Gastrocnemius medialis (tissue), 4 donors: ENCODE results near the gene SLCO3A1. TPM values are rescaled to one million over a fixed set of nuclear protein-coding genes. Genes with fewer than 3 reads are reported as not detected.

Source experiments
- ATAC-seq, 2 donors: fragments of 150-250 bp; one replicate each; pipeline ENCODE4 v1.9.1; 2016
- DNase-seq, 2 donors: peaks; one replicate each; pipeline ENCODE4 v3.0.0-alpha.2; 2019
- H3K27ac ChIP-seq, 4 donors: fragments of 200-600 bp; sonication (generic); 1 replicate in 1 of 4; 2 replicates in 3 of 4; pipeline ENCODE4 v1.5.1; 2016 to 2018; ENCODE audit warnings: mild to moderate bottlenecking in 2 of 4, moderate library complexity in 1 of 4
- H3K27me3 ChIP-seq, 3 donors: fragments of 200-600 bp; sonication (generic) in 2 of 3; 1 replicate in 1 of 3; 2 replicates in 2 of 3; pipeline versions ENCODE4 v1.5.1 to v1.6.0; 2016 to 2019; ENCODE audit warnings: mild to moderate bottlenecking in 1 of 3, moderate library complexity in 1 of 3
- H3K36me3 ChIP-seq, 2 donors: fragments of 200-600 bp; sonication (generic) in 1 of 2; one replicate each; pipeline ENCODE4 v1.5.1; 2017 to 2018
- H3K4me1 ChIP-seq, 2 donors: fragments of 200-600 bp; sonication (generic) in 1 of 2; one replicate each; pipeline ENCODE4 v1.5.1; 2016 to 2017; ENCODE audit warnings: mild to moderate bottlenecking in 2 of 2
- H3K4me3 ChIP-seq, 4 donors: fragments of 200-600 bp; sonication (generic) in 3 of 4; 1 replicate in 1 of 4; 2 replicates in 3 of 4; pipeline ENCODE4 v1.5.1; 2016 to 2019; ENCODE audit warnings: mild to moderate bottlenecking in 2 of 4
- H3K9me3 ChIP-seq, 3 donors: fragments of 200-600 bp; sonication (generic) in 2 of 3; 1 replicate in 1 of 3; 2 replicates in 2 of 3; pipeline ENCODE4 v1.5.1; 2016 to 2019
- POLR2A ChIP-seq, 2 donors: fragments of 450-650 bp; IDR thresholded peaks; one replicate each; pipeline ENCODE4 v1.6.1; 2017; ENCODE audit warnings: antibody characterized with exemption in 2 of 2, mild to moderate bottlenecking in 2 of 2, moderate library complexity in 2 of 2
- in situ Hi-C, 4 donors: fragments of 200-750 bp; cut with MboI; loops; one replicate each; pipeline versions ENCODE4 v1.15.0 to v1.8.0; 2017; ENCODE audit warnings: low sequenced_read_pairs in 4 of 4
- intact Hi-C: fragments of 100-400 bp; cut with DNase I; formaldehyde crosslinking; loops from one replicate; pipeline ENCODE4 v1.15.1; 2023; ENCODE audit warnings: low total_unique reads
- total RNA-seq, 4 donors: library from RNA; depleted of rRNA; stranded (reverse); fragments of >200 nt; gene quantifications; one replicate each; pipeline versions ENCODE4 v1.1.0 to v1.2.3, GENCODE V29; 2016
- TF ChIP-seq, protein P1 (sequence below), 5 experiments: fragments of 450-650 bp in 3 of 5; fragments of 200-600 bp in 2 of 5; sonication (generic) in 2 of 5; IDR thresholded peaks in 4 of 5; conservative IDR thresholded peaks in 1 of 5; 1 replicate in 4 of 5; 2 replicates in 1 of 5; pipeline ENCODE4 v1.5.1; 2016 to 2019; ENCODE audit warnings: antibody characterized with exemption in 5 of 5, mild to moderate bottlenecking in 3 of 5, moderate library complexity in 3 of 5

The SLCO3A1 gene
- total RNA-seq, 4 donors from 2014 or later = 1.3 to 3.6 (median 3.0) TPM

DNA sequence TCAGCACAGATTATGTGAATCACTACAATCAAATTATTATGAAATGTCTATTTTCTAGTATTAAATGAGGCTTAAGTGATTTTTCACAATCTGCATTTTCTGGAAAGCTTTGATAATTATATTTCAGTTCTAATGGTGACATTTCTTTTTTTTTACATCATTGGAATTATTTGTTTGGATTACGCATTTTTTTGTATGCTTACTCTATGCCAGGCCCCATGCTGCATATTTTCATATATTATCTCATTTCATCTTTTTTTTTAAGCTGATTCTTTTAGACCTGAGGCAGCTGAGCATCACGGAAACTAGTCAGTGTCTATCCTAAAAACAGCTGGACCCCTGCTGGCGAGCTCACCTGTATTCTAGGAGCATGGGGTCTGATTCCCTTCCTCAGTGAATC is 31.1 kb downstream of the SLCO3A1 start:
- no peak overlapping the region for H3K4me3 ChIP-seq
- no peaks in the 10 kb centered on the region for H3K9me3 ChIP-seq
- no peaks in the 10 kb centered on the region for H3K36me3 ChIP-seq
- TF ChIP-seq POLR2A (IDR thresholded peaks at IDR 0.05) = no peak
- TF ChIP-seq, protein P1, sequence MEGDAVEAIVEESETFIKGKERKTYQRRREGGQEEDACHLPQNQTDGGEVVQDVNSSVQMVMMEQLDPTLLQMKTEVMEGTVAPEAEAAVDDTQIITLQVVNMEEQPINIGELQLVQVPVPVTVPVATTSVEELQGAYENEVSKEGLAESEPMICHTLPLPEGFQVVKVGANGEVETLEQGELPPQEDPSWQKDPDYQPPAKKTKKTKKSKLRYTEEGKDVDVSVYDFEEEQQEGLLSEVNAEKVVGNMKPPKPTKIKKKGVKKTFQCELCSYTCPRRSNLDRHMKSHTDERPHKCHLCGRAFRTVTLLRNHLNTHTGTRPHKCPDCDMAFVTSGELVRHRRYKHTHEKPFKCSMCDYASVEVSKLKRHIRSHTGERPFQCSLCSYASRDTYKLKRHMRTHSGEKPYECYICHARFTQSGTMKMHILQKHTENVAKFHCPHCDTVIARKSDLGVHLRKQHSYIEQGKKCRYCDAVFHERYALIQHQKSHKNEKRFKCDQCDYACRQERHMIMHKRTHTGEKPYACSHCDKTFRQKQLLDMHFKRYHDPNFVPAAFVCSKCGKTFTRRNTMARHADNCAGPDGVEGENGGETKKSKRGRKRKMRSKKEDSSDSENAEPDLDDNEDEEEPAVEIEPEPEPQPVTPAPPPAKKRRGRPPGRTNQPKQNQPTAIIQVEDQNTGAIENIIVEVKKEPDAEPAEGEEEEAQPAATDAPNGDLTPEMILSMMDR (IDR thresholded peaks at IDR 0.05 in 4 of 5, conservative IDR thresholded peaks at IDR 0.05 in 1 of 5) = no peak
- H3K4me1 ChIP-seq = peaks cover 14 to 15% of the 10 kb centered on the region in 2 donors
- H3K27me3 ChIP-seq = no peaks in the 10 kb centered on the region
- ATAC-seq (no peak), DNase-seq (no peak)
- in situ Hi-C loops = no loop called here
- intact Hi-C loops = loop anchor here (10.0 kb wide), 1 partner anchor 190 kb away; no protein-coding TSS in a partner anchor
- no peak overlapping the region for H3K27ac ChIP-seq

DNA sequence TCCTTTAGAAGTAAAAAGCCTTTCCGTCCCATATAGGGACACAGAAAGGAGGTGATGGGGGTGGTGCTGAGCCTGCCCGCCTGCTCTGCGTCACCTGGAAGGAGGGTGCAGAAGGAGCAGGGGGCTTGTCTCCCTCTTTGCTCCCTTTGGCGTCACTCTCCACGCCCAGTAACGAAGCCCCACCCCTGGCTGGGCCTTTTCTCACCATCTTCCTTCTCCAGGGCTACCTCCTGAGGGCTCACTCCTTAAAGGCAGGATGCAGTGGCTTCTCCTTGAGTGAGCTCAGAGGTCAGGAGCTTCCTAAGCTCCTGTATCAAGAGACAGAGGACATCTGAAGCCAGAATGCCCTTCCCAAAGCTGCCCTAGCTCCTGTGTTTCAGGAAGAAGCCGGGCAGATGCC is 31.5 kb downstream of the SLCO3A1 start:
- DNase-seq = no peak

DNA sequence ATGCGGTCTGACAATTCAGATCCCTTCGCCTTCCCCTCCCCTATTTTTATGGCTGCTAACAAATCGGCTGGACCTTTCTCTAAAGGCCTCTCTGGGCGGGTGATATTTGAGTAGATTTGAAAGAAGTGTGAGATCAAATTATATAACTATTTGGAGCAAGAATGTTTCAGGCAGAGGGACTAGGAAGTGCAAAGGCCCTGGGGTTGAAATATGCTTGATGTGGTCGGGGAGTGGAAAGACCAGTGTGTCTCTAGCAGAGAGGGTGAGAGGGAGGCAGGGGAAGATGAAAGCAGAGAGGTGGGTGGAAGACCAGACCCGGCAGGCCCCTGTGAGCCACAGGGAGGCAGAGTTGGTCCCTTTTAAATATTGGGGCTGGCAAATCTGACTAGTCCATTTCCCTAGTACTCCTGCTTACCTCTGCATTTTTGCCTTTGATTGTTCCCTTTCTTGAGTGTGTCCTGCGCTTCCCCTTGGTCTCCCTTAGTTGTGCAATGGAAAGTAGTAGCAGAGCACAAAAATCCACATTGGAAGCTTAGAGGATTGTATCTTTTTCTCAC is 32.3 kb downstream of the SLCO3A1 start:
- in situ Hi-C loops = no loop called here

More for the DNA sequence above, 31.5 kb downstream of the SLCO3A1 start:
- Histone ChIP-seq H3K36me3 (no peaks in the 10 kb centered on the region), H3K27me3 (no peaks in the 10 kb centered on the region), H3K4me1 (peaks cover 14 to 15% of the 10 kb centered on the region in 2 donors), H3K9me3 (no peaks in the 10 kb centered on the region), H3K4me3 (no peak overlapping the region), H3K27ac (no peak overlapping the region)
- in situ Hi-C loops (no loop called here), intact Hi-C loops (loop anchor here (10.0 kb wide), 1 partner anchor 190 kb away; no protein-coding TSS in a partner anchor)
- TF ChIP-seq, protein P1 (IDR thresholded peaks at IDR 0.05 in 4 of 5, conservative IDR thresholded peaks at IDR 0.05 in 1 of 5) = no peak
- TF ChIP-seq POLR2A (IDR thresholded peaks at IDR 0.05) = no peak
- ATAC-seq = no peak

DNA sequence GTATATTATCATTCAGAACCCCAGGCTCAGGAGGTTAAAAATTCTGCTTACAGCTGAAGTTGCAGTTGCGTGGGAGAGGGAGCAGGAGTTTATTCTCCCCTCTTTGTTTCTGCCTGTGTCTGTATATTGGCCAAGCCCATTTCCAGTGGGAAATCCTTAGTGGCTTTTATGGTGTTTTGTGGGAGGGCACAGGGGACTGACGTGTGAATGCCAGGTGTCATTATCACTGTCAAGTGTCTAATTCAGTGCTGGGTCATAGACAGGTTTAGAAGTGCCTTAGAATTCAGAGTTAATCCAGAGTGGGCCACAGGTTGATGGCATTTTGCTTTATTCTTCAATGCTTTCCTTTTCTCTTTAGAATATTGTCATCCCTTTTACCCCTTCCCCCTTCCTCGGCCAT is 33.4 kb downstream of the SLCO3A1 start:
- H3K36me3 ChIP-seq = no peaks in the 10 kb centered on the region
- no peak overlapping the region for H3K27ac ChIP-seq
- intact Hi-C loops = loop anchor here (10.0 kb wide), 1 partner anchor 188 kb away; no protein-coding TSS in a partner anchor
- peaks cover 14 to 15% of the 10 kb centered on the region in 2 donors for H3K4me1 ChIP-seq
- in situ Hi-C loops = no loop called here
- no peaks in the 10 kb centered on the region for H3K27me3 ChIP-seq
- ATAC-seq = no peak
- H3K4me3 ChIP-seq = no peak overlapping the region
- no peaks in the 10 kb centered on the region for H3K9me3 ChIP-seq
- no peak for DNase-seq
- TF ChIP-seq, protein P1 (IDR thresholded peaks at IDR 0.05 in 4 of 5, conservative IDR thresholded peaks at IDR 0.05 in 1 of 5) = no peak
- no peak for TF ChIP-seq POLR2A (IDR thresholded peaks at IDR 0.05)

More for the DNA sequence above, 32.3 kb downstream of the SLCO3A1 start:
- Histone ChIP-seq H3K36me3 (no peaks in the 10 kb centered on the region), H3K4me1 (peaks cover 14 to 15% of the 10 kb centered on the region in 2 donors), H3K4me3 (no peak overlapping the region), H3K27ac (no peak overlapping the region), H3K27me3 (no peaks in the 10 kb centered on the region), H3K9me3 (no peaks in the 10 kb centered on the region)
- no peak for ATAC-seq
- intact Hi-C loops = loop anchor here (10.0 kb wide), 1 partner anchor 189 kb away; no protein-coding TSS in a partner anchor
- no peak for TF ChIP-seq POLR2A (IDR thresholded peaks at IDR 0.05)
- TF ChIP-seq, protein P1 (IDR thresholded peaks at IDR 0.05 in 4 of 5, conservative IDR thresholded peaks at IDR 0.05 in 1 of 5) = peak in 1 of 5 experiments; percentile 10
- DNase-seq = no peak
